ENCODE results near the gene TSPEAR.
"Not testable (repeated sequence)": the region's sequence is repeated elsewhere in the genome, so short reads cannot be mapped to it uniquely, and the experiment has no call there.

Gene TSPEAR

GRCh38 chr21:44666401-44667320 lies 44.7 kb downstream of the TSPEAR start, which contains the start of gene KRTAP12-2:
KRTAP12-2 (minus strand) TSS chr21:44666927; CDS start chr21:44666886, 41 bp downstream.
- Histone ChIP-seq H3K4me3 (ENCODE audit: low read depth, low read length, poor library complexity, severe bottlenecking) (no peak within 1 kb of the TSS), H3K4me1 (ENCODE audit: insufficient read depth, low read length, severe bottlenecking) (no peaks in the 10 kb centered on the region), H3K4me2 (ENCODE audit: low read length) (no peak within 1 kb of the TSS), H3K36me3 (ENCODE audit: insufficient read depth, low read length) (no peaks in the 10 kb centered on the region), H3K79me2 (ENCODE audit: insufficient read depth, low read length) (no peaks in the 10 kb centered on the region), H3K27ac (ENCODE audit: low read depth, low read length, poor library complexity, severe bottlenecking) (no peak within 1 kb of the TSS), H3K9ac (ENCODE audit: low read length) (no peak within 1 kb of the TSS), H2AFZ (ENCODE audit: low read length) (no peak within 1 kb of the TSS), H4K20me1 (ENCODE audit: insufficient read depth, low read length) (no peaks in the 10 kb centered on the region), H3K9me2 (ENCODE audit: low read depth, low read length) (no peaks in the 10 kb centered on the region), H3F3A (ENCODE audit: insufficient read depth, low read length) (no peaks in the 10 kb centered on the region), H3K9me3 (ENCODE audit: low read length) (no peaks in the 10 kb centered on the region), H3K27me3 (ENCODE audit: insufficient read depth, low read length) (no peaks in the 10 kb centered on the region; the same call in 1 of the 2 replicates)
- no peak for TF ChIP-seq CTCF (IDR thresholded peaks at IDR 0.05; ENCODE audit: low read length)
- TF ChIP-seq EZH2 (IDR thresholded peaks at IDR 0.05; ENCODE audit: borderline replicate concordance, low read length) = no peak

DNA sequence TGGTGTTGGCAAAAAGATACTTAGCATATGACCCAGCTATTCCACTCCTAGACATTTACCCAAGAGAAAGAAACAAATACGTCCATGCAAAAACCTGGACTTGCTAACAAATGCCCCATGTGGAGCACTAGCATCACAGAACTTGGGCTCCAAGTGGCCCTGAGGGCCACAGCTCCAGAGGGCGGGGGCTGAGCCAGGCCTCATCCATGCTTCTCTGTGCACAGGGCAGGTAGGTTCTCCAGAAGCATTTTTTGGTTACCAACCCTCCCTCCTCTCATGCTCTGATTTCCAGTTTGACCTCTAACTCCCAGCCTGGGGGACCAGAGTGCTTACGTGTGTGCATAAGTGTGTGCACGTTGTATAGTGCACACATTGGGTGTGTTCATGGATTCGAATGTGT lies 46.7 kb downstream of the TSPEAR start:
- Histone ChIP-seq H3K4me3 (ENCODE audit: low read depth, low read length, poor library complexity, severe bottlenecking) (no peak overlapping the region), H3K9me3 (ENCODE audit: low read length) (no peaks in the 10 kb centered on the region), H4K20me1 (ENCODE audit: insufficient read depth, low read length) (no peaks in the 10 kb centered on the region), H3K27ac (ENCODE audit: low read depth, low read length, poor library complexity, severe bottlenecking) (no peak overlapping the region), H3K4me2 (ENCODE audit: low read length) (no peak overlapping the region), H3K27me3 (ENCODE audit: insufficient read depth, low read length) (no peaks in the 10 kb centered on the region; the same call in 1 of the 2 replicates), H3K79me2 (ENCODE audit: insufficient read depth, low read length) (no peaks in the 10 kb centered on the region), H3F3A (ENCODE audit: insufficient read depth, low read length) (no peaks in the 10 kb centered on the region), H2AFZ (ENCODE audit: low read length) (no peak overlapping the region), H3K9ac (ENCODE audit: low read length) (no peak overlapping the region), H3K9me2 (ENCODE audit: low read depth, low read length) (no peaks in the 10 kb centered on the region), H3K4me1 (ENCODE audit: insufficient read depth, low read length, severe bottlenecking) (no peaks in the 10 kb centered on the region), H3K36me3 (ENCODE audit: insufficient read depth, low read length) (no peaks in the 10 kb centered on the region)
- no peak for TF ChIP-seq CTCF (IDR thresholded peaks at IDR 0.05; ENCODE audit: low read length)
- no peak for TF ChIP-seq EZH2 (IDR thresholded peaks at IDR 0.05; ENCODE audit: borderline replicate concordance, low read length)

DNA sequence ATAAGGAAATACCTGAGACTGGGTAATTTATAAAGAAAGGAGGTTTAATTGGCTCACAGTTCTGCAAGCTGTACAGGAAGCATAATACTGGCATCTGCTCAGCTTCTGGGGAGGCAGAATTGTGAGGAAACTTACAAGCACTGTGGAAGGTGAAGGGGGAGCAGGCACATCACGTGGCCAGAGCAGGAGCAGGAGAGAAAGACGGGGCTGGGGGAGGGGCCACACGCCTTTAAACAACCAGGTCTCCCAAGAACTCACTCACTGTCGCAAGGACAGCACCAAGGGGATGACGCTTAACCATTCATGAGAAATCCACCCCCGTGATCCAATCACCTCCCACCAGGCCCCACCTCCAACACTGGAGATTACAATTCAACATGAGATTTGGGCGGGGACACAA lies 49.8 kb downstream of the TSPEAR start:
- H3K4me2 ChIP-seq (ENCODE audit: low read length); H3K36me3 ChIP-seq (ENCODE audit: insufficient read depth, low read length); H3F3A ChIP-seq (ENCODE audit: insufficient read depth, low read length); H3K9me3 ChIP-seq (ENCODE audit: low read length); H3K4me3 ChIP-seq (ENCODE audit: low read depth, low read length, poor library complexity, severe bottlenecking); H3K4me1 ChIP-seq (ENCODE audit: insufficient read depth, low read length, severe bottlenecking); H2AFZ ChIP-seq (ENCODE audit: low read length); H4K20me1 ChIP-seq (ENCODE audit: insufficient read depth, low read length); H3K9me2 ChIP-seq (ENCODE audit: low read depth, low read length); H3K79me2 ChIP-seq (ENCODE audit: insufficient read depth, low read length); H3K9ac ChIP-seq (ENCODE audit: low read length); H3K27ac ChIP-seq (ENCODE audit: low read depth, low read length, poor library complexity, severe bottlenecking): not testable (repeated sequence)
- peaks cover 12% of the 10 kb centered on the region; the same call in 1 of the 2 replicates for H3K27me3 ChIP-seq (ENCODE audit: insufficient read depth, low read length)
